Astrocyte (in vitro differentiated cells and primary cell): ENCODE measurements around the gene PSEN1. TPM values are rescaled to one million over a fixed set of nuclear protein-coding genes. Genes with fewer than 3 reads are reported as not detected.

Source experiments
- DNase-seq: peaks from one replicate; pipeline ENCODE4 v3.0.0-alpha.2; 2010; ENCODE audit warnings: low read depth
- FAIRE-seq: peaks from 2 replicates; lab custom pipeline; 2011; peaks lifted over from hg19 to GRCh38; lab: Jason Lieb, UNC
- H2AFZ ChIP-seq: 2 replicates; pipeline ENCODE4 v1.6.0; 2012; ENCODE audit warnings: low read depth, low read length, inconsistent platforms
- H3K27ac ChIP-seq: 2 replicates; pipeline ENCODE4 v1.5.1; 2011; ENCODE audit warnings: low read depth, low read length, inconsistent platforms
- H3K27me3 ChIP-seq: 2 replicates; pipeline ENCODE4 v1.6.0; 2011; ENCODE audit warnings: low read length, inconsistent platforms; ENCODE audit not compliant: insufficient read depth
- H3K36me3 ChIP-seq: 2 replicates; pipeline ENCODE4 v1.5.1; 2011; ENCODE audit warnings: low read length, inconsistent platforms; ENCODE audit not compliant: insufficient read depth
- H3K4me1 ChIP-seq: 2 replicates; pipeline ENCODE4 v1.5.1; 2011; ENCODE audit warnings: low read length, inconsistent platforms; ENCODE audit not compliant: insufficient read depth
- H3K4me2 ChIP-seq: 2 replicates; pipeline ENCODE4 v1.6.0; 2012; ENCODE audit warnings: low read length, inconsistent platforms
- H3K4me3 ChIP-seq: 2 replicates; pipeline ENCODE4 v1.5.1; 2011; ENCODE audit warnings: low read depth, mild to moderate bottlenecking, low read length, inconsistent platforms; ENCODE audit not compliant: insufficient read depth
- H3K79me2 ChIP-seq: 2 replicates; pipeline ENCODE4 v1.6.0; 2012; ENCODE audit warnings: mild to moderate bottlenecking, low read length, inconsistent platforms; ENCODE audit not compliant: insufficient read depth
- H3K9ac ChIP-seq: 2 replicates; pipeline ENCODE4 v1.6.0; 2012; ENCODE audit warnings: mild to moderate bottlenecking, low read length, inconsistent platforms
- H3K9me3 ChIP-seq: 2 replicates; pipeline ENCODE4 v1.5.1; 2012; ENCODE audit warnings: low read depth, mild to moderate bottlenecking, low read length, inconsistent platforms; ENCODE audit not compliant: insufficient read depth
- H4K20me1 ChIP-seq: 2 replicates; pipeline ENCODE4 v1.6.0; 2012; ENCODE audit warnings: low read length, inconsistent platforms; ENCODE audit not compliant: insufficient read depth
- H3K27ac Mint-ChIP-seq: one replicate; pipeline ENCODE4 v1.8.0; 2021; ENCODE audit warnings: mild to moderate bottlenecking, mixed read lengths; ENCODE audit not compliant: unreplicated experiment
- H3K27me3 Mint-ChIP-seq: one replicate; pipeline ENCODE4 v1.8.0; 2021; ENCODE audit warnings: low read depth, mixed read lengths; ENCODE audit not compliant: unreplicated experiment
- H3K36me3 Mint-ChIP-seq: one replicate; pipeline ENCODE4 v1.8.0; 2021; ENCODE audit warnings: low read depth, mixed read lengths; ENCODE audit not compliant: unreplicated experiment
- H3K4me1 Mint-ChIP-seq: one replicate; pipeline ENCODE4 v1.8.0; 2021; ENCODE audit warnings: low read depth, mixed read lengths; ENCODE audit not compliant: unreplicated experiment
- H3K4me3 Mint-ChIP-seq: one replicate; pipeline ENCODE4 v1.8.0; 2021; ENCODE audit warnings: mild to moderate bottlenecking, moderate library complexity, mixed read lengths; ENCODE audit not compliant: unreplicated experiment
- H3K9me3 Mint-ChIP-seq: one replicate; pipeline ENCODE4 v1.8.0; 2021; ENCODE audit warnings: mild to moderate bottlenecking, mixed read lengths; ENCODE audit not compliant: unreplicated experiment
- EZH2 ChIP-seq: IDR thresholded peaks from 2 replicates; pipeline ENCODE4 v1.6.1; 2012; ENCODE audit warnings: mild to moderate bottlenecking, low read length, inconsistent platforms; ENCODE audit not compliant: insufficient read depth
- total RNA-seq: library from RNA; stranded (reverse); gene quantifications from 2 replicates; pipeline ENCODE4 v1.2.1, GENCODE V29; 2021
- TF ChIP-seq, protein P1 (sequence below): IDR thresholded peaks from 2 replicates; pipeline ENCODE4 v1.5.1; 2011; ENCODE audit warnings: low read depth, mild to moderate bottlenecking, inconsistent platforms, low read length, moderate library complexity; ENCODE audit not compliant: insufficient read depth

PSEN1 gene
- total RNA-seq, 1 donor from 2014 or later = 89.5 TPM

DNA sequence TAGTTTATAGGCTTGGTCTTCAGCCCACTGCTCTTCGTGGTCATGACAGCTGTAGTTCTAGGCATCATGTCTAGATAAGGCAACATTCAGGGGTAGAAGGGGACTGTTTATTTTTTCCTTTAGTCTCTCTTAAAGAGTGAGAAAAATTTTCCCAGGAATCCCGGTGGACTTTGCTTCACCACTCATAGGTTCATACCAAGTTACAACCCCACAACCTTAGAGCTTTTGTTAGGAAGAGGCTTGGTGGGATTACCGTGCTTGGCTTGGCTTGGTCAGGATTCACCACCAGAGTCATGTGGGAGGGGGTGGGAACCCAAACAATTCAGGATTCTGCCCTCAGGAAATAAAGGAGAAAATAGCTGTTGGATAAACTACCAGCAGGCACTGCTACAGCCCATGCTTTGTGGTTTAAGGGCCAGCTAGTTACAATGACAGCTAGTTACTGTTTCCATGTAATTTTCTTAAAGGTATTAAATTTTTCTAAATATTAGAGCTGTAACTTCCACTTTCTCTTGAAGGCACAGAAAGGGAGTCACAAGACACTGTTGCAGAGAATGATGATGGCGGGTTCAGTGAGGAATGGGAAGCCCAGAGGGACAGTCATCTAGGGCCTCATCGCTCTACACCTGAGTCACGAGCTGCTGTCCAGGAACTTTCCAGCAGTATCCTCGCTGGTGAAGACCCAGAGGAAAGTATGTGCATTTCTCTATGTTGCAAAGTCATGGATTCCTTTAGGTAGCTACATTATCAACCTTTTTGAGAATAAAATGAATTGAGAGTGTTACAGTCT lies 75.1 kb downstream of the PSEN1 start:
- H3K27me3 Mint-ChIP-seq = no peaks in the 10 kb centered on the region
- TF ChIP-seq, protein P1, sequence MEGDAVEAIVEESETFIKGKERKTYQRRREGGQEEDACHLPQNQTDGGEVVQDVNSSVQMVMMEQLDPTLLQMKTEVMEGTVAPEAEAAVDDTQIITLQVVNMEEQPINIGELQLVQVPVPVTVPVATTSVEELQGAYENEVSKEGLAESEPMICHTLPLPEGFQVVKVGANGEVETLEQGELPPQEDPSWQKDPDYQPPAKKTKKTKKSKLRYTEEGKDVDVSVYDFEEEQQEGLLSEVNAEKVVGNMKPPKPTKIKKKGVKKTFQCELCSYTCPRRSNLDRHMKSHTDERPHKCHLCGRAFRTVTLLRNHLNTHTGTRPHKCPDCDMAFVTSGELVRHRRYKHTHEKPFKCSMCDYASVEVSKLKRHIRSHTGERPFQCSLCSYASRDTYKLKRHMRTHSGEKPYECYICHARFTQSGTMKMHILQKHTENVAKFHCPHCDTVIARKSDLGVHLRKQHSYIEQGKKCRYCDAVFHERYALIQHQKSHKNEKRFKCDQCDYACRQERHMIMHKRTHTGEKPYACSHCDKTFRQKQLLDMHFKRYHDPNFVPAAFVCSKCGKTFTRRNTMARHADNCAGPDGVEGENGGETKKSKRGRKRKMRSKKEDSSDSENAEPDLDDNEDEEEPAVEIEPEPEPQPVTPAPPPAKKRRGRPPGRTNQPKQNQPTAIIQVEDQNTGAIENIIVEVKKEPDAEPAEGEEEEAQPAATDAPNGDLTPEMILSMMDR = no peak
- TF ChIP-seq EZH2 = no peak
- no peak overlapping the region for H3K27ac ChIP-seq
- H3K27ac Mint-ChIP-seq = no peak overlapping the region
- FAIRE-seq (no peak), DNase-seq (no peak)
- no peaks in the 10 kb centered on the region for H3K79me2 ChIP-seq
- peaks cover 2% of the 10 kb centered on the region for H3K9me3 ChIP-seq
- H3K4me3 Mint-ChIP-seq = no peak overlapping the region
- H3K36me3 Mint-ChIP-seq = peaks cover 18% of the 10 kb centered on the region
- H4K20me1 ChIP-seq = no peaks in the 10 kb centered on the region
- H3K36me3 ChIP-seq = peaks cover 41% of the 10 kb centered on the region
- no peak overlapping the region for H3K9ac ChIP-seq
- no peak overlapping the region for H3K4me3 ChIP-seq
- no peak overlapping the region for H2AFZ ChIP-seq
- no peak overlapping the region for H3K4me2 ChIP-seq
- peaks cover 16% of the 10 kb centered on the region for H3K4me1 ChIP-seq
- no peaks in the 10 kb centered on the region for H3K9me3 Mint-ChIP-seq
- H3K27me3 ChIP-seq = no peaks in the 10 kb centered on the region
- H3K4me1 Mint-ChIP-seq = no peaks in the 10 kb centered on the region

GRCh38 chr14:73216030-73216429 lies 79.7 kb downstream of the PSEN1 start:
- no peaks in the 10 kb centered on the region for H3K27me3 Mint-ChIP-seq
- no peak overlapping the region for H3K4me3 ChIP-seq
- H3K27me3 ChIP-seq = no peaks in the 10 kb centered on the region
- H2AFZ ChIP-seq = no peak overlapping the region
- no peak for TF ChIP-seq EZH2
- TF ChIP-seq, protein P1 = no peak
- peaks cover 6% of the 10 kb centered on the region for H3K4me1 ChIP-seq
- H3K27ac ChIP-seq = no peak overlapping the region
- H3K4me1 Mint-ChIP-seq = peaks cover 5% of the 10 kb centered on the region
- no peak overlapping the region for H3K4me3 Mint-ChIP-seq
- peaks cover 39% of the 10 kb centered on the region for H3K36me3 Mint-ChIP-seq
- H3K79me2 ChIP-seq = no peaks in the 10 kb centered on the region
- H3K36me3 ChIP-seq = peaks cover 37% of the 10 kb centered on the region
- H3K9me3 ChIP-seq = no peaks in the 10 kb centered on the region
- no peak overlapping the region for H3K4me2 ChIP-seq
- H3K9me3 Mint-ChIP-seq = no peaks in the 10 kb centered on the region
- DNase-seq = no peak
- no peak for FAIRE-seq
- no peak overlapping the region for H3K9ac ChIP-seq
- no peak overlapping the region for H3K27ac Mint-ChIP-seq
- no peaks in the 10 kb centered on the region for H4K20me1 ChIP-seq

DNA sequence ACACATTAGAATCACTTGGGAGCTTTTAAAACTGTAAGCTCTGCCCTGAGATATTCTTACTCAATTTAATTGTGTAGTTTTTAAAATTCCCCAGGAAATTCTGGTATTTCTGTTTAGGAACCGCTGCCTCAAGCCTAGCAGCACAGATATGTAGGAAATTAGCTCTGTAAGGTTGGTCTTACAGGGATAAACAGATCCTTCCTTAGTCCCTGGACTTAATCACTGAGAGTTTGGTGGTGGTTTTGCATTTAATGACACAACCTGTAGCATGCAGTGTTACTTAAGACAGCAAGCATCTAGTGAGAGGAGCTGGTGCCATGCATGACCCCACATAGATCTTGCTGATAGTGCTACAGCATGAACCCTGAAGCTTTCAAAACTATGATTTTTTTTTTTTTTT lies 81.1 kb downstream of the PSEN1 start:
- no peak for DNase-seq
- H3K4me1 Mint-ChIP-seq = peaks cover 18% of the 10 kb centered on the region
- no peaks in the 10 kb centered on the region for H3K9me3 ChIP-seq

More for the DNA sequence above, 81.1 kb downstream of the PSEN1 start:
- H3K4me3 Mint-ChIP-seq = no peak overlapping the region
- H3K4me1 ChIP-seq = peaks cover 6% of the 10 kb centered on the region
- no peaks in the 10 kb centered on the region for H3K79me2 ChIP-seq
- no peak for TF ChIP-seq EZH2
- TF ChIP-seq, protein P1 = no peak
- H4K20me1 ChIP-seq = peaks cover 10% of the 10 kb centered on the region
- no peak overlapping the region for H3K4me2 ChIP-seq
- H3K4me3 ChIP-seq = no peak overlapping the region
- peaks cover 32% of the 10 kb centered on the region for H3K36me3 ChIP-seq
- no peak overlapping the region for H3K27ac Mint-ChIP-seq
- H3K9me3 Mint-ChIP-seq = no peaks in the 10 kb centered on the region
- no peak for FAIRE-seq
- no peak overlapping the region for H3K27ac ChIP-seq
- H3K36me3 Mint-ChIP-seq = peaks cover 43% of the 10 kb centered on the region
- no peaks in the 10 kb centered on the region for H3K27me3 ChIP-seq
- no peak overlapping the region for H2AFZ ChIP-seq
- no peak overlapping the region for H3K9ac ChIP-seq
- no peaks in the 10 kb centered on the region for H3K27me3 Mint-ChIP-seq
